ENCODE results near the gene ZFP36. TPM values are rescaled to one million over a fixed set of nuclear protein-coding genes. Genes with fewer than 3 reads are reported as not detected.

ZFP36 gene
- total and polyA plus RNA-seq, 4 donors, result 124 to 955 (median 283) TPM

GRCh38 chr19:39401549-39402345 lies 4.9 kb upstream of the ZFP36 start:
- no peaks in the 10 kb centered on the region for H3K4me1 ChIP-seq (ENCODE audit: control insufficient read depth in 1 of 2, insufficient read depth in 2 of 2, low read length in 2 of 2)
- intact Hi-C loops (cut with DNase I), result loop anchor here (10.0 kb wide), 1 partner anchor 1147 kb away; the partner anchor contains the start of gene PPP1R14A (in 2 of the 2)
- WGBS, 2 donors, result 35 to 38% methylated on average over 25 of the region's 25 CpGs

GRCh38 chr19:39402346-39403300 lies 4.0 kb upstream of the ZFP36 start:
- Histone ChIP-seq H3K36me3 (ENCODE audit: control insufficient read depth in 1 of 2, insufficient read depth in 2 of 2, low read length in 1 of 2) (no peaks in the 10 kb centered on the region), H3K4me3 (ENCODE audit: low read length in 2 of 2) (peak overlapping the region; percentile 32 to 55), H3K27me3 (ENCODE audit: control insufficient read depth in 1 of 2, insufficient read depth in 2 of 2, low read length in 1 of 2) (peaks cover 0 to 2% of the 10 kb centered on the region in 2 donors), H3K27ac (ENCODE audit: low read depth in 1 of 2, low read length in 2 of 2) (peak overlapping the region; percentile 97), H3K9me3 (ENCODE audit: control insufficient read depth, low read length) (no peaks in the 10 kb centered on the region), H3K4me1 (ENCODE audit: control insufficient read depth in 1 of 2, insufficient read depth in 2 of 2, low read length in 2 of 2) (no peaks in the 10 kb centered on the region)
- DNase-seq, result peak; percentile 97 to 98
- 1 to 2% methylated on average over 42 to 59 of the region's 59 CpGs for WGBS, 2 donors
- ATAC-seq (ENCODE audit: low FRiP score), result peak; percentile 71
- intact Hi-C loops (cut with DNase I), result loop anchor here (10.0 kb wide), 1 partner anchor 1148 kb away; the partner anchor contains the start of gene PPP1R14A (in 2 of the 2)

More at GRCh38 chr19:39401549-39402345, 4.9 kb upstream of the ZFP36 start:
- Histone ChIP-seq H3K27me3 (ENCODE audit: control insufficient read depth in 1 of 2, insufficient read depth in 2 of 2, low read length in 1 of 2) (peaks cover 0 to 1% of the 10 kb centered on the region in 2 donors), H3K27ac (ENCODE audit: low read depth in 1 of 2, low read length in 2 of 2) (peak overlapping the region in 1 of 2 donors; percentile 4), H3K36me3 (ENCODE audit: control insufficient read depth in 1 of 2, insufficient read depth in 2 of 2, low read length in 1 of 2) (no peaks in the 10 kb centered on the region), H3K9me3 (ENCODE audit: control insufficient read depth, low read length) (no peaks in the 10 kb centered on the region), H3K4me3 (ENCODE audit: low read length in 2 of 2) (no peak overlapping the region)
- no peak for ATAC-seq (ENCODE audit: low FRiP score)
- peak; percentile 82 to 85 for DNase-seq

GRCh38 chr19:39403331-39404312 lies 3.0 kb upstream of the ZFP36 start:
- ATAC-seq (ENCODE audit: low FRiP score), result peak; percentile 84

GRCh38 chr19:39405261-39405957 lies 1.2 kb upstream of the ZFP36 start:
- DNase-seq, result no peak

More at GRCh38 chr19:39403331-39404312, 3.0 kb upstream of the ZFP36 start:
- peak; percentile 99 to 100 for DNase-seq
- intact Hi-C loops (cut with DNase I), result loop anchor here (10.0 kb wide), 1 partner anchor 1149 kb away; the partner anchor contains the start of gene PPP1R14A (in 2 of the 2)
- peaks cover 0 to 2% of the 10 kb centered on the region in 2 donors for H3K36me3 ChIP-seq (ENCODE audit: control insufficient read depth in 1 of 2, insufficient read depth in 2 of 2, low read length in 1 of 2)
- WGBS, 2 donors, result 1% methylated on average over 40 to 43 of the region's 43 CpGs
- peak overlapping the region; percentile 97 for H3K27ac ChIP-seq (ENCODE audit: low read depth in 1 of 2, low read length in 2 of 2)
- no peaks in the 10 kb centered on the region for H3K9me3 ChIP-seq (ENCODE audit: control insufficient read depth, low read length)
- peak overlapping the region; percentile 32 to 55 for H3K4me3 ChIP-seq (ENCODE audit: low read length in 2 of 2)
- no peaks in the 10 kb centered on the region for H3K4me1 ChIP-seq (ENCODE audit: control insufficient read depth in 1 of 2, insufficient read depth in 2 of 2, low read length in 2 of 2)
- H3K27me3 ChIP-seq (ENCODE audit: control insufficient read depth in 1 of 2, insufficient read depth in 2 of 2, low read length in 1 of 2), result peaks cover 0 to 2% of the 10 kb centered on the region in 2 donors

GRCh38 chr19:39405958-39406655 lies 540 bp upstream of the ZFP36 start:
- H3K4me1 ChIP-seq (ENCODE audit: control insufficient read depth in 1 of 2, insufficient read depth in 2 of 2, low read length in 2 of 2), result no peaks in the 10 kb centered on the region
- H3K36me3 ChIP-seq (ENCODE audit: control insufficient read depth in 1 of 2, insufficient read depth in 2 of 2, low read length in 1 of 2), result peaks cover 0 to 2% of the 10 kb centered on the region in 2 donors
- peak overlapping the region; percentile 36 to 88 for H3K27ac ChIP-seq (ENCODE audit: low read depth in 1 of 2, low read length in 2 of 2)
- DNase-seq (no peak), ATAC-seq (ENCODE audit: low FRiP score) (no peak)
- H3K4me3 ChIP-seq (ENCODE audit: low read length in 2 of 2), result peak overlapping the region; percentile 20 to 32
- H3K9me3 ChIP-seq (ENCODE audit: control insufficient read depth, low read length), result no peaks in the 10 kb centered on the region
- peaks cover 0 to 2% of the 10 kb centered on the region in 2 donors for H3K27me3 ChIP-seq (ENCODE audit: control insufficient read depth in 1 of 2, insufficient read depth in 2 of 2, low read length in 1 of 2)
- WGBS, 2 donors, result 14 to 16% methylated on average over 22 of the region's 22 CpGs
- intact Hi-C loops (cut with DNase I), result loop anchor here (10.0 kb wide), 1 partner anchor 1151 kb away; the partner anchor contains the start of gene PPP1R14A (in 2 of the 2)

More at GRCh38 chr19:39405261-39405957, 1.2 kb upstream of the ZFP36 start:
- Histone ChIP-seq H3K9me3 (ENCODE audit: control insufficient read depth, low read length) (no peaks in the 10 kb centered on the region), H3K36me3 (ENCODE audit: control insufficient read depth in 1 of 2, insufficient read depth in 2 of 2, low read length in 1 of 2) (peaks cover 0 to 2% of the 10 kb centered on the region in 2 donors), H3K4me1 (ENCODE audit: control insufficient read depth in 1 of 2, insufficient read depth in 2 of 2, low read length in 2 of 2) (no peaks in the 10 kb centered on the region), H3K27me3 (ENCODE audit: control insufficient read depth in 1 of 2, insufficient read depth in 2 of 2, low read length in 1 of 2) (peaks cover 0 to 2% of the 10 kb centered on the region in 2 donors), H3K4me3 (ENCODE audit: low read length in 2 of 2) (no peak overlapping the region), H3K27ac (ENCODE audit: low read depth in 1 of 2, low read length in 2 of 2) (peak overlapping the region; percentile 36 to 88)
- no peak for ATAC-seq (ENCODE audit: low FRiP score)
- intact Hi-C loops (cut with DNase I), result loop anchor here (10.0 kb wide), 1 partner anchor 1151 kb away; the partner anchor contains the start of gene PPP1R14A (in 2 of the 2)
- WGBS, 2 donors, result 88 to 89% methylated on average over 17 of the region's 17 CpGs

GRCh38 chr19:39407410-39407659 lies 688 bp downstream of the ZFP36 start:
- WGBS, 2 donors, result 0 to 1% methylated on average over 14 of the region's 14 CpGs
- H3K4me3 ChIP-seq (ENCODE audit: low read length in 2 of 2), result peak overlapping the region; percentile 79 to 89

More at GRCh38 chr19:39407410-39407659, 688 bp downstream of the ZFP36 start:
- Histone ChIP-seq H3K36me3 (ENCODE audit: control insufficient read depth in 1 of 2, insufficient read depth in 2 of 2, low read length in 1 of 2) (peaks cover 0 to 2% of the 10 kb centered on the region in 2 donors), H3K27me3 (ENCODE audit: control insufficient read depth in 1 of 2, insufficient read depth in 2 of 2, low read length in 1 of 2) (peaks cover 0 to 2% of the 10 kb centered on the region in 2 donors), H3K4me1 (ENCODE audit: control insufficient read depth in 1 of 2, insufficient read depth in 2 of 2, low read length in 2 of 2) (no peaks in the 10 kb centered on the region), H3K27ac (ENCODE audit: low read depth in 1 of 2, low read length in 2 of 2) (peak overlapping the region; percentile 74 to 97), H3K9me3 (ENCODE audit: control insufficient read depth, low read length) (no peaks in the 10 kb centered on the region)
- no peak for DNase-seq
- intact Hi-C loops (cut with DNase I), result loop anchor here (10.0 kb wide), 1 partner anchor 1153 kb away; the partner anchor contains the start of gene PPP1R14A (in 2 of the 2)
- ATAC-seq (ENCODE audit: low FRiP score), result no peak

All from aorta (tissue), 5 donors.